NCI-H82 treated with DMSO at 0.1 percent for 48 hours (cell line): Measurements from ENCODE around the gene RCSD1.

ENCODE experiments used
- DNase-seq: peaks from one replicate; lab custom pipeline; 2025; ENCODE audit not compliant: unreplicated experiment; lab: John Stamatoyannopoulos, UW

RCSD1 gene

GRCh38 chr1:167665469-167665868 lies 35.4 kb downstream of the RCSD1 start:
- no peak for DNase-seq

- DNase-seq: no peak
Measured at GRCh38 chr1:167666416-167666815, 36.4 kb downstream of the RCSD1 start.

- no peak for DNase-seq
Measured at GRCh38 chr1:167667536-167667935, 37.5 kb downstream of the RCSD1 start.

GRCh38 chr1:167668108-167668507 lies 38.1 kb downstream of the RCSD1 start:
- DNase-seq: no peak

GRCh38 chr1:167669209-167670124 lies 39.4 kb downstream of the RCSD1 start:
- no peak for DNase-seq

GRCh38 chr1:167670563-167670962 lies 40.5 kb downstream of the RCSD1 start:
- DNase-seq: no peak

- no peak for DNase-seq
Measured at GRCh38 chr1:167671727-167672511, 41.9 kb downstream of the RCSD1 start.

- no peak for DNase-seq
Measured at GRCh38 chr1:167672831-167673230, 42.8 kb downstream of the RCSD1 start.

GRCh38 chr1:167673265-167673664 lies 43.2 kb downstream of the RCSD1 start:
- no peak for DNase-seq

GRCh38 chr1:167674156-167674555 lies 44.1 kb downstream of the RCSD1 start:
- no peak for DNase-seq

GRCh38 chr1:167675440-167675839 lies 45.4 kb downstream of the RCSD1 start:
- DNase-seq: no peak

- no peak for DNase-seq
Measured at GRCh38 chr1:167676205-167676915, 46.3 kb downstream of the RCSD1 start.

- DNase-seq: no peak
Measured at GRCh38 chr1:167676916-167677848, 47.1 kb downstream of the RCSD1 start.

GRCh38 chr1:167678422-167678821 lies 48.4 kb downstream of the RCSD1 start:
- DNase-seq: no peak

GRCh38 chr1:167678838-167679237 lies 48.8 kb downstream of the RCSD1 start:
- DNase-seq: no peak

GRCh38 chr1:167679714-167680113 lies 49.7 kb downstream of the RCSD1 start:
- DNase-seq: no peak

GRCh38 chr1:167681024-167681423 lies 51.0 kb downstream of the RCSD1 start:
- DNase-seq: no peak

- no peak for DNase-seq
Measured at GRCh38 chr1:167681451-167682098, 51.5 kb downstream of the RCSD1 start.

- no peak for DNase-seq
Measured at GRCh38 chr1:167683226-167683625, 53.2 kb downstream of the RCSD1 start.
